Endothelial cell of umbilical vein (primary cell): ENCODE results near the gene ZNF142. TPM values are rescaled to one million over a fixed set of nuclear protein-coding genes. Genes with fewer than 3 reads are reported as not detected.

Experiments used
- BruUV-seq: library from RNA; stranded (reverse); fragments of 400-500 nt; replicated peaks from 2 replicates; lab custom pipeline; 2021; lab: Mats Ljungman, UMichigan
- CTCF ChIA-PET: fragments of 300-600, 350-600 bp; sonication (Branson Sonifier 250); formaldehyde crosslinking; loops from one replicate; lab custom pipeline; 2021; ENCODE audit warnings: antibody characterized with exemption, inconsistent platforms; lab: Charles Lee
- POLR2A ChIA-PET: fragments of 300-600, 350-600 bp; sonication (Branson Sonifier 250); formaldehyde crosslinking; loops from one replicate; lab custom pipeline; 2021; ENCODE audit warnings: antibody characterized with exemption, inconsistent platforms; lab: Charles Lee
- DNase-seq: peaks from one replicate; pipeline ENCODE4 v3.0.0-alpha.2; 2011; ENCODE audit warnings: low read depth, low spot score
- FAIRE-seq: peaks from 2 replicates; lab custom pipeline; 2011; peaks lifted over from hg19 to GRCh38; lab: Jason Lieb, UNC
- H2AFZ ChIP-seq: 2 replicates; pipeline ENCODE4 v1.6.0; 2012; ENCODE audit warnings: low read depth, low read length, control low read depth, inconsistent platforms
- H3K27ac ChIP-seq: 2 replicates; pipeline ENCODE4 v1.5.1; 2011; ENCODE audit warnings: low read depth, mild to moderate bottlenecking, control low read depth, low read length, moderate library complexity; ENCODE audit not compliant: insufficient read depth
- H3K27me3 ChIP-seq, 2 experiments: 2 replicates each; pipeline versions ENCODE4 v1.6.0 to v1.6.1; 2011; ENCODE audit warnings: low read length in 2 of 2, mixed read lengths in 1 of 2; ENCODE audit not compliant: control insufficient read depth in 2 of 2, insufficient read depth in 2 of 2
- H3K36me3 ChIP-seq, 2 experiments: 2 replicates in 1 of 2; 3 replicates in 1 of 2; pipeline ENCODE4 v1.5.1; 2011; ENCODE audit warnings: low read length in 2 of 2, mild to moderate bottlenecking in 1 of 2, moderate library complexity in 1 of 2; ENCODE audit not compliant: control insufficient read depth in 2 of 2, insufficient read depth in 2 of 2; ENCODE audit errors: extremely low read depth in 1 of 2
- H3K4me1 ChIP-seq: 3 replicates; pipeline ENCODE4 v1.5.1; 2011; ENCODE audit warnings: mild to moderate bottlenecking, low read length; ENCODE audit not compliant: control insufficient read depth, insufficient read depth; ENCODE audit errors: extremely low read depth
- H3K4me2 ChIP-seq: 2 replicates; pipeline ENCODE4 v1.6.1; 2011; ENCODE audit warnings: low read length, control low read depth, mixed read lengths; ENCODE audit not compliant: insufficient read depth
- H3K4me3 ChIP-seq, 3 experiments: fragments of 200-600 bp in 1 of 3; sonication (generic), shearing (Covaris generic) in 1 of 3; replicated peaks in 1 of 3; 2 replicates each; pipeline ENCODE4 v1.5.1; 2011 to 2016; ENCODE audit warnings: control low read depth in 3 of 3, low read length in 3 of 3, mild to moderate bottlenecking in 2 of 3, inconsistent platforms in 1 of 3, low read depth in 1 of 3, moderate library complexity in 1 of 3; ENCODE audit not compliant: insufficient read depth in 1 of 3
- H3K79me2 ChIP-seq: 2 replicates; pipeline ENCODE4 v1.6.0; 2012; ENCODE audit warnings: low read length, inconsistent platforms; ENCODE audit not compliant: control insufficient read depth, insufficient read depth
- H3K9ac ChIP-seq: replicated peaks from 2 replicates; pipeline ENCODE3; 2011; ENCODE audit warnings: low read length, control low read depth; ENCODE audit not compliant: insufficient read depth; ENCODE audit errors: extremely low read depth
- H3K9me1 ChIP-seq: replicated peaks from 3 replicates; pipeline ENCODE4 v1.6.0; 2011; ENCODE audit warnings: mild to moderate bottlenecking, low read length; ENCODE audit not compliant: control insufficient read depth, insufficient read depth; ENCODE audit errors: extremely low read depth
- H3K9me3 ChIP-seq: replicated peaks from 2 replicates; pipeline ENCODE4 v1.5.1; 2012; ENCODE audit warnings: low read length, inconsistent platforms; ENCODE audit not compliant: control insufficient read depth, insufficient read depth
- H4K20me1 ChIP-seq: replicated peaks from 2 replicates; pipeline ENCODE3; 2011; ENCODE audit warnings: mild to moderate bottlenecking, low read length; ENCODE audit not compliant: control insufficient read depth, insufficient read depth; ENCODE audit errors: extremely low read depth
- CTCF ChIP-seq, 2 donors: IDR thresholded peaks; 1 replicate in 1 of 2; 2 replicates in 1 of 2; pipeline ENCODE4 v1.5.1; 2011; ENCODE audit warnings: low read length in 2 of 2, mild to moderate bottlenecking in 2 of 2, moderate library complexity in 2 of 2, control low read depth in 1 of 2, inconsistent platforms in 1 of 2, low read depth in 1 of 2; ENCODE audit not compliant: insufficient read depth in 1 of 2; ENCODE audit errors: extremely low read depth in 1 of 2
- EZH2 ChIP-seq: IDR thresholded peaks from 2 replicates; pipeline ENCODE4 v1.6.1; 2012; ENCODE audit warnings: borderline replicate concordance, low read depth, mild to moderate bottlenecking, moderate library complexity, low read length, inconsistent platforms; ENCODE audit not compliant: severe bottlenecking
- FOS ChIP-seq: IDR thresholded peaks from 2 replicates; pipeline ENCODE4 v1.6.1; 2011; ENCODE audit warnings: mild to moderate bottlenecking, low read length, moderate library complexity, borderline replicate concordance; ENCODE audit not compliant: insufficient read depth
- GATA2 ChIP-seq: IDR thresholded peaks from 2 replicates; pipeline ENCODE4 v1.7.0; 2011; ENCODE audit warnings: low read depth, mild to moderate bottlenecking, moderate library complexity, mixed read lengths, low read length; ENCODE audit not compliant: insufficient read length, insufficient read depth
- JUN ChIP-seq: IDR thresholded peaks from 2 replicates; pipeline ENCODE4 v1.6.1; 2011; ENCODE audit warnings: borderline replicate concordance, low read depth; ENCODE audit not compliant: insufficient read length, insufficient read depth
- MAX ChIP-seq: IDR thresholded peaks from 2 replicates; pipeline ENCODE4 v1.6.1; 2011; ENCODE audit not compliant: insufficient read depth, insufficient read length
- MYC ChIP-seq: IDR thresholded peaks from one replicate; pipeline ENCODE4 v1.6.1; 2011; ENCODE audit warnings: mild to moderate bottlenecking, low read depth, low read length
- POLR2A ChIP-seq: IDR thresholded peaks from 2 replicates; pipeline ENCODE4 v1.6.1; 2012; ENCODE audit warnings: low read depth, mild to moderate bottlenecking, control low read depth, low read length
- POLR2AphosphoS5 ChIP-seq: IDR thresholded peaks from 2 replicates; pipeline ENCODE4 v1.6.1; 2012; ENCODE audit warnings: low read depth, mild to moderate bottlenecking, control low read depth, low read length, moderate library complexity; ENCODE audit not compliant: insufficient read depth
- dilution Hi-C: fragments of 300-500 bp; cut with MboI; formaldehyde crosslinking; loops from one replicate; pipeline ENCODE4 v1.15.0; 2019; ENCODE audit warnings: low sequenced_read_pairs; ENCODE audit not compliant: extremely low pct_ligation_motif_present
- intact Hi-C: fragments of 100-400 bp; cut with micrococcal nuclease; formaldehyde crosslinking; loops from one replicate; pipeline ENCODE4 v1.10.0; 2022
- polyA plus RNA-seq, 4 experiments: library from polyadenylated mRNA; depleted of rRNA in 3 of 4; stranded (reverse) in 3 of 4; unstranded in 1 of 4; fragments of >200 nt; gene quantifications; 2 replicates each; pipeline versions ENCODE4 v1.2.1 to v1.2.3, GENCODE V29; 2011 to 2012; ENCODE audit warnings: missing spikeins in 1 of 4
- total RNA-seq: library from RNA; stranded (reverse); gene quantifications from 2 replicates; pipeline ENCODE4 v1.2.3, GENCODE V29; 2021

ZNF142 gene
- total and polyA plus RNA-seq, 2 donors (not counting 3 experiments of a cell fraction or from before 2014, with no cell fraction given), result 14.5 to 34.5 TPM

DNA sequence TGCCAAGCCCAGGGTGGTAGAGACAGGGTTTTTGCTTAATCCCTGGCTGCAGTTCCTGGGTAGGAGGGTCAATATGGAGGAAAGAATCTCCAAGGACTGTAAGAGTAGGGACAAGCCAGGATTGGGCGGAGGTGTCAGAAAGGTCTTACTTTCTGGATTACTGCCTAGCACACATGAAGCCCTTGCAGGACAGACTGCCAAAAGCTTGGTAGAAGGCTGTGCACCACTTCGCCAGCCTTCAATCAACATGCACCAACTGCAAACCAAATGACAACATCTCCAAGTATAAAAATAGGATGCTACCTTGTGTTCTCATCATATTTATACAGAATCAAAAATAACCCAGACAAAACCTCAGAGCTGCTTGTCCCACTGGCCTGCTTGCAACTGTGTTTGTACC is 3.7 kb downstream of the ZNF142 start:
- H3K9ac ChIP-seq, result no peak overlapping the region
- no peaks in the 10 kb centered on the region for H3K9me1 ChIP-seq
- no peak overlapping the region for H3K4me2 ChIP-seq
- H3K27ac ChIP-seq, result no peak overlapping the region
- H3K36me3 ChIP-seq, result peaks cover 13% of the 10 kb centered on the region in 2 experiments
- intact Hi-C loops, result no loop called here
- dilution Hi-C loops, result no loop called here
- no peaks in the 10 kb centered on the region for H3K9me3 ChIP-seq
- ChIA-PET CTCF (no interaction called here), POLR2A (no interaction called here)
- peaks cover 34% of the 10 kb centered on the region for H3K79me2 ChIP-seq
- TF ChIP-seq MAX, result no peak
- peaks cover 9% of the 10 kb centered on the region for H3K4me1 ChIP-seq
- no TSS peak for BruUV-seq
- DNase-seq, result no peak
- H4K20me1 ChIP-seq, result no peaks in the 10 kb centered on the region
- no peaks in the 10 kb centered on the region for H3K27me3 ChIP-seq
- H3K4me3 ChIP-seq, result no peak overlapping the region
- FAIRE-seq, result no peak
- H2AFZ ChIP-seq, result no peak overlapping the region

GRCh38 chr2:218648787-218649100 is 10.7 kb downstream of the ZNF142 start:
- no TSS peak for BruUV-seq
- POLR2A ChIA-PET, result interaction anchor here (0.5 kb wide), 1 partner anchor 8 kb away, joined by 7 read pairs; no protein-coding TSS in a partner anchor

More at GRCh38 chr2:218648787-218649100, 10.7 kb downstream of the ZNF142 start:
- peaks cover 6% of the 10 kb centered on the region for H3K4me1 ChIP-seq
- FAIRE-seq, result no peak
- H3K79me2 ChIP-seq, result peaks cover 9% of the 10 kb centered on the region
- H3K27ac ChIP-seq, result no peak overlapping the region
- no peaks in the 10 kb centered on the region for H3K9me1 ChIP-seq
- CTCF ChIA-PET, result interaction anchor here (1.0 to 3.8 kb wide), 7 partner anchors 10 to 199 kb away, joined by 3 to 31 read pairs (median 5); partner anchors contain the start of genes BCS1L, PLCD4, USP37 and ZNF142
- peaks cover 23 to 41% of the 10 kb centered on the region in 2 experiments for H3K36me3 ChIP-seq
- no peaks in the 10 kb centered on the region for H3K9me3 ChIP-seq
- H2AFZ ChIP-seq, result no peak overlapping the region
- H3K27me3 ChIP-seq, result no peaks in the 10 kb centered on the region
- no peak for TF ChIP-seq FOS
- TF ChIP-seq JUN, result no peak
- TF ChIP-seq MAX, result no peak
- TF ChIP-seq POLR2AphosphoS5, result no peak
- no peak for TF ChIP-seq EZH2
- TF ChIP-seq GATA2, result no peak
- no peak for TF ChIP-seq MYC
- no peak for TF ChIP-seq POLR2A
- TF ChIP-seq CTCF (IDR thresholded peaks at IDR 0.05; ENCODE audit: extremely low read depth in 1 of 2, insufficient read depth in 1 of 2, low read depth in 1 of 2, low read length in 2 of 2), result no peak
- no peak overlapping the region for H3K4me2 ChIP-seq
- H4K20me1 ChIP-seq, result no peaks in the 10 kb centered on the region
- dilution Hi-C loops, result loop anchor here (5.0 kb wide), 1 partner anchor 81 kb away; the partner anchor contains the start of genes CNOT9 and USP37
- DNase-seq, result no peak
- H3K4me3 ChIP-seq, result no peak overlapping the region
- no peak overlapping the region for H3K9ac ChIP-seq
- intact Hi-C loops, result loop anchor here (1.0 to 5.0 kb wide), 6 partner anchors 17 to 376 kb away; partner anchors contain the start of genes AAMP and PNKD
